Measurements from ENCODE around the gene PCSK5. TPM values are rescaled to one million over a fixed set of nuclear protein-coding genes. Genes with fewer than 3 reads are reported as not detected.

PCSK5 gene
- total RNA-seq, 2 experiments from 2014 or later = 14.4 to 15.2 TPM

DNA sequence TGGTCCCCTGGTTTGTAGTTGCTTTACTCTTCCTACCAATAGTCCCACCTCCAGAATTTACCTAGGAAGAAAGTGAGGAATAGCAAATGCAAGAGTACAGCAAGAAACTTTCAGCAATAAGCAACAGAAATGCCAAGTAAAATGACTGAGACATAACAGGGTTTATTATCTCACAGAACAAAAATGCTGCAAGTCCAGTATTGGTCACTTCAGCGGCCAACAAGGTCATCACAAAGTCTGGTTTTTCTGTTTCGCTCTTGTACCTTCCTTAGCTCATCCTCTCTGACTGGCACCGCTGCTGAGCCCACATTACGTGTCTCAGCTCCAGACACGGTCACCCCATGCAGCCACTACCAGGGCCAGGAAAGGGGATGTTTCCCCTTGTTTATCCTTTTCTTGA, 421.1 kb downstream of the PCSK5 start:
- Mint-ChIP-seq H3K4me3 (no peak overlapping the region), H3K4me1 (ENCODE audit: low read depth) (no peaks in the 10 kb centered on the region), H3K27me3 (peaks cover 34% of the 10 kb centered on the region), H3K9me3 (no peaks in the 10 kb centered on the region), H3K27ac (no peak overlapping the region), H3K36me3 (ENCODE audit: low read depth) (no peaks in the 10 kb centered on the region)
- Histone ChIP-seq H3K4me3 (ENCODE audit: low read length) (no peak overlapping the region), H3K4me1 (ENCODE audit: insufficient read depth, low read length) (no peaks in the 10 kb centered on the region), H3K27ac (ENCODE audit: low read depth in 1 of 2, low read length in 2 of 2) (no peak overlapping the region), H3K36me3 (ENCODE audit: insufficient read depth, low read length) (no peaks in the 10 kb centered on the region), H3K9me3 (ENCODE audit: control insufficient read depth in 1 of 2, insufficient read depth in 1 of 2, low read length in 2 of 2) (no peaks in the 10 kb centered on the region), H3K27me3 (ENCODE audit: control insufficient read depth in 1 of 2, insufficient read depth in 2 of 2, low read length in 2 of 2) (peaks cover 0 to 5% of the 10 kb centered on the region in 2 experiments)
- intact Hi-C loops (cut with DNase I, micrococcal nuclease) = no loop called here
- no peak for TF ChIP-seq CTCF (IDR thresholded peaks at IDR 0.05)
- ATAC-seq (ENCODE audit: poor library complexity) = no peak
- no peak for DNase-seq
- ChIA-PET CTCF (no interaction called here), POLR2A (no interaction called here)

DNA sequence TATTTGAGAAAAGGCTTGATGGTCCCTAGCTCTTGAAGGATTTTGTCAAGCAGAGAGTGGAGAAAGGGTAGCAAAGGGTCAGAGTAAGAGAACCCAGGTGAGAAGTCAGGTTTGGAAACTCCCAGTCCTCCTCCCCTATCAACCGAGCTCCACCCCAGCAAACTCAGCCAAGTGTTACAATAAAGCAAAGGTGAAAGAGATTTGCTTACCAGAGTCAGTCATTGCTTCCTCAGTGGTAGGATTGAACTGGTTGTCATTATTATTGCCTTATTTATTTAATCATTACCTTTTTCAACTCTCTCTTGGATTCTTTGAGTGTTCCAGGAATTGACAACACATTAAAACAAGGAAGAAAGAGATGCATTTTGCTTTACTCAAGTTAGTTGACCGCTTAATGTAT, 423.3 kb downstream of the PCSK5 start:
- Histone ChIP-seq H3K4me3 (ENCODE audit: low read length) (no peak overlapping the region), H3K4me1 (ENCODE audit: insufficient read depth, low read length) (no peaks in the 10 kb centered on the region), H3K9me3 (ENCODE audit: control insufficient read depth in 1 of 2, insufficient read depth in 1 of 2, low read length in 2 of 2) (no peaks in the 10 kb centered on the region), H3K36me3 (ENCODE audit: insufficient read depth, low read length) (no peaks in the 10 kb centered on the region), H3K27me3 (ENCODE audit: control insufficient read depth in 1 of 2, insufficient read depth in 2 of 2, low read length in 2 of 2) (no peaks in the 10 kb centered on the region), H3K27ac (ENCODE audit: low read depth in 1 of 2, low read length in 2 of 2) (no peak overlapping the region)
- H3K36me3 Mint-ChIP-seq (ENCODE audit: low read depth) = no peaks in the 10 kb centered on the region
- no peaks in the 10 kb centered on the region for H3K9me3 Mint-ChIP-seq
- intact Hi-C loops (cut with DNase I, micrococcal nuclease) = loop anchor here in 1 of 2 experiments (2.0 kb wide), 1 partner anchor 21 kb away; no protein-coding TSS in a partner anchor
- DNase-seq (no peak), ATAC-seq (ENCODE audit: poor library complexity) (no peak)
- ChIA-PET CTCF (no interaction called here), POLR2A (no interaction called here)
- H3K4me1 Mint-ChIP-seq (ENCODE audit: low read depth) = no peaks in the 10 kb centered on the region
- peaks cover 17% of the 10 kb centered on the region for H3K27me3 Mint-ChIP-seq
- no peak for TF ChIP-seq CTCF (IDR thresholded peaks at IDR 0.05)
- H3K27ac Mint-ChIP-seq = no peak overlapping the region
- no peak overlapping the region for H3K4me3 Mint-ChIP-seq

DNA sequence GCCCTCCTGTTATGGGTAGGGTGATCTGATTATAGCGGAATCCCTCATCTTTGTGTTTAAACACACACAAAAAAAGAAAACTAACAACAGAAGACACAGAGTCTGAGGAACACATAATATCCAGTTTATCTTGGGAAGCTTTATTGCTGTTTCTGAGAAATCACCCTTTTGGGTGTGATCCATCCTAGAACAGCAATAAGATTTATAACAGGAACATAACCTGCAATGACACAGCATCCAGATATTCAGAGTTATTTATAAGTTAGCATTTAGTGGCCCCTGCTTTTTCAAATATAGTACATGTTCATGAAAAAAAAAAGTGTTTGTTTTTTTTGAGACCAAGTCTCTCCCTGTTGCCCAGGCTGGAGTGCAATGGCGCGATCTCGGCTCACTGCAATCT, 423.8 kb downstream of the PCSK5 start:
- H3K4me3 ChIP-seq (ENCODE audit: low read length) = no peak overlapping the region
- no peak overlapping the region for H3K27ac Mint-ChIP-seq
- ChIA-PET CTCF (no interaction called here), POLR2A (no interaction called here)
- no peaks in the 10 kb centered on the region for H3K36me3 ChIP-seq (ENCODE audit: insufficient read depth, low read length)
- DNase-seq = no peak
- H3K27me3 ChIP-seq (ENCODE audit: control insufficient read depth in 1 of 2, insufficient read depth in 2 of 2, low read length in 2 of 2) = no peaks in the 10 kb centered on the region
- no peaks in the 10 kb centered on the region for H3K4me1 ChIP-seq (ENCODE audit: insufficient read depth, low read length)
- H3K27me3 Mint-ChIP-seq = peaks cover 15% of the 10 kb centered on the region
- no peak for TF ChIP-seq CTCF (IDR thresholded peaks at IDR 0.05)
- no peak for ATAC-seq (ENCODE audit: poor library complexity)
- no peak overlapping the region for H3K27ac ChIP-seq (ENCODE audit: low read depth in 1 of 2, low read length in 2 of 2)
- no peaks in the 10 kb centered on the region for H3K9me3 ChIP-seq (ENCODE audit: control insufficient read depth in 1 of 2, insufficient read depth in 1 of 2, low read length in 2 of 2)
- H3K4me3 Mint-ChIP-seq = no peak overlapping the region
- H3K9me3 Mint-ChIP-seq = no peaks in the 10 kb centered on the region
- H3K4me1 Mint-ChIP-seq (ENCODE audit: low read depth) = no peaks in the 10 kb centered on the region
- no peaks in the 10 kb centered on the region for H3K36me3 Mint-ChIP-seq (ENCODE audit: low read depth)
- intact Hi-C loops (cut with DNase I, micrococcal nuclease) = no loop called here

All from CD4-positive, alpha-beta T cell (primary cell).